BJ (cell line): ENCODE results near the gene STYK1. TPM values are rescaled to one million over a fixed set of nuclear protein-coding genes. Genes with fewer than 3 reads are reported as not detected.
"Not testable (repeated sequence)": the region's sequence is repeated elsewhere in the genome, so short reads cannot be mapped to it uniquely, and the experiment has no call there.

Experiments
- CTCF ChIA-PET: fragments of 350-600 bp; formaldehyde crosslinking; extraction: SDS; loops from one replicate; lab custom pipeline; 2021; ENCODE audit warnings: antibody characterized with exemption, inconsistent platforms; lab: Yijun Ruan, JAX
- POLR2A ChIA-PET: fragments of 300-600 bp; sonication (Branson Sonifier 250); formaldehyde crosslinking; extraction: SDS; loops from one replicate; lab custom pipeline; 2021; ENCODE audit warnings: antibody characterized with exemption; lab: Charles Lee
- DNase-seq: peaks from one replicate; pipeline ENCODE4 v3.0.0-alpha.2; 2011; ENCODE audit warnings: low read depth
- H3K27me3 ChIP-seq: 2 replicates; pipeline ENCODE4 v1.6.0; 2011; ENCODE audit warnings: low read length; ENCODE audit not compliant: control insufficient read depth, insufficient read depth
- H3K36me3 ChIP-seq: 2 replicates; pipeline ENCODE4 v1.5.1; 2011; ENCODE audit warnings: low read length; ENCODE audit not compliant: control insufficient read depth, insufficient read depth
- H3K4me3 ChIP-seq: 2 replicates; pipeline ENCODE4 v1.5.1; 2011; ENCODE audit warnings: low read depth, mild to moderate bottlenecking, control low read depth, low read length
- polyA plus RNA-seq: library from polyadenylated mRNA; depleted of rRNA; stranded (reverse); fragments of >200 nt; gene quantifications from 2 replicates; pipeline ENCODE4 v1.2.3, GENCODE V29; 2011; rRNA removed
- TF ChIP-seq, protein P1 (sequence below): IDR thresholded peaks from 2 replicates; pipeline ENCODE4 v1.5.1; 2011; ENCODE audit warnings: low read depth, mild to moderate bottlenecking, control low read depth, inconsistent platforms, low read length, moderate library complexity; ENCODE audit not compliant: insufficient read depth

Gene STYK1
- polyA plus RNA-seq, 1 experiment: 0.92 TPM

DNA sequence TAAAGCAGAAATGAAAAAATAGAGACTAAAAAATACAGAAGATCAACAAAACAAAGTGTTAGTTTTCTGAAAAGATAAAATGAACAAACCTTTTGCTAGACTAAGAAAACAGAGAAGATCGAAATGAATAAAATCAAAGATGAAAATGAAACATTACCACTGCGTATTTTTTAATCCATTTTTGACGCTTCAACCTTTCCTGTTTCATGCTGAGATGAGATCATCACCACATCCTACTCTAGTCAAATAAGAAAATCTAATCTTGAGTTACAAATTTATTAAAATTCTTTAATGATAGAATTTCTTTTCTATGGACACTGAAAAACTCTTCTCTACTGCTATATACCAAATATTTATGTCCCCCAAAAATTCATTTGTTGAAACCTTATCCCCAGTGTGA is 91.1 kb downstream of the STYK1 start:
- no peak for DNase-seq
- POLR2A ChIA-PET: no interaction called here
- CTCF ChIA-PET: interaction anchor here (1.8 kb wide), 1 partner anchor 168 kb away, joined by 4 read pairs; no protein-coding TSS in a partner anchor
- Histone ChIP-seq H3K4me3 (no peak overlapping the region), H3K36me3 (peaks cover 2% of the 10 kb centered on the region; the same call in 1 of the 2 replicates), H3K27me3 (no peaks in the 10 kb centered on the region)
- TF ChIP-seq, protein P1, sequence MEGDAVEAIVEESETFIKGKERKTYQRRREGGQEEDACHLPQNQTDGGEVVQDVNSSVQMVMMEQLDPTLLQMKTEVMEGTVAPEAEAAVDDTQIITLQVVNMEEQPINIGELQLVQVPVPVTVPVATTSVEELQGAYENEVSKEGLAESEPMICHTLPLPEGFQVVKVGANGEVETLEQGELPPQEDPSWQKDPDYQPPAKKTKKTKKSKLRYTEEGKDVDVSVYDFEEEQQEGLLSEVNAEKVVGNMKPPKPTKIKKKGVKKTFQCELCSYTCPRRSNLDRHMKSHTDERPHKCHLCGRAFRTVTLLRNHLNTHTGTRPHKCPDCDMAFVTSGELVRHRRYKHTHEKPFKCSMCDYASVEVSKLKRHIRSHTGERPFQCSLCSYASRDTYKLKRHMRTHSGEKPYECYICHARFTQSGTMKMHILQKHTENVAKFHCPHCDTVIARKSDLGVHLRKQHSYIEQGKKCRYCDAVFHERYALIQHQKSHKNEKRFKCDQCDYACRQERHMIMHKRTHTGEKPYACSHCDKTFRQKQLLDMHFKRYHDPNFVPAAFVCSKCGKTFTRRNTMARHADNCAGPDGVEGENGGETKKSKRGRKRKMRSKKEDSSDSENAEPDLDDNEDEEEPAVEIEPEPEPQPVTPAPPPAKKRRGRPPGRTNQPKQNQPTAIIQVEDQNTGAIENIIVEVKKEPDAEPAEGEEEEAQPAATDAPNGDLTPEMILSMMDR: no peak

DNA sequence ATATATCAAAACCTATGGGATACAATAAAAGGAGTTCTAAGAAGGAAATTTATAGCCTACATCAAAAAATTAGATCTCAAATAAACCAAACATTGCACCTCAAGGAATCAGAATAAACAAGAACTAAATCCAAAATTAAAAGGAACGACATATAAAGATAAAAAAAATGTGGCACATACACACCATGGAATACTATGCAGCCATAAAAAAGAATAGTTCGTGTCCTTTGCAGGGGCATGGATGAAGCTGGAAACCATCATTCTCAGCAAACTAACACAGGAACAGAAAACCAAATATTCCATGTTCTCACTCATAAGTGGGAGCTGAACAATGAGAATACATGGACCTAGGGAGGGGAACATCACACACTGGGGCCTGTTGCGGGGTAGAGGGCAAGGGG is 91.7 kb downstream of the STYK1 start:
- DNase-seq, H3K4me3 ChIP-seq, POLR2A ChIA-PET, H3K36me3 ChIP-seq, CTCF ChIA-PET, H3K27me3 ChIP-seq: not testable (repeated sequence)

DNA sequence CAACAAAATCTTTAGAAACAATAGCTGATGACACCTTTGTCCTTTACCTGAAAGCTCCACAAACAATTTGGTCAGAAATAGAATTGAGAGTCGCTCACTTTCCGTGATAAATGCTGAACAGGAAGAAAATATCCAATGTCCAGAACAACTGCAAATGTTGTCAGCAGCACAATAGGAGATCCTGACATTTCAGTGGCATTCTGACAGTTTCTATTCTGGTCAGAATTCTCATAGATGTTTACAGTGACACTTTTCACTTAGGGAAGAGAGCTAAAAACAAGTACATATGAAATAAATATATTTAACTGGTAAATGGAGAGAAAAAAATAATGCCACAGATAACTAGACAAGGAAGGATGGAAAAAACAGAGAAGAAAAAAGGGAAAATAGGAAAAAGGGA is 99.5 kb downstream of the STYK1 start:
- ChIA-PET POLR2A (no interaction called here), CTCF (interaction anchor here (0.9 kb wide), 1 partner anchor 360 kb away, joined by 3 read pairs; no protein-coding TSS in a partner anchor)
- no peak for DNase-seq
- Histone ChIP-seq H3K4me3 (no peak overlapping the region), H3K27me3 (no peaks in the 10 kb centered on the region), H3K36me3 (no peaks in the 10 kb centered on the region)
- TF ChIP-seq, protein P1: no peak

DNA sequence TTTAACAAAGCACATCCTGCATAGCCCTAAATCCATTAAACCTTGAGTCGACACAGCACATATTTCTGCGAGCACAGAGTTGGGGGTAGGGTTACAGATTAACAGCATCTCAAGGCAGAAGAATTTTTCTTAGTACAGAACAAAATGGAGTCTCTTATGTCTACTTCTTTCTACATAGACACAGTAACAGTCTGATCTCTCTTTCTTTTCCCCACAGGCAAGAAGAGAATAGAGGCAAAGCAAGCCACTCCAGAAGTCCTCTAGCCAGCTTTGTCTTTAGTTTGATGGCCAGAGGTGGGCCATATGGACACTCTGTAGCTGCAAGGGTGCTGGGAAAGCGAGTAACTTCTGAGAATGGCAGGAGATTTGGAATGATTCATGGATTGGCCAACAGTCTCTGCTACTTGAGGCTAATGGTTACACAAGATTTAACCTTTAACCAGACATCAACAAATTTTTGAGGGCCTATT is 101.8 kb downstream of the STYK1 start:
- POLR2A ChIA-PET, CTCF ChIA-PET, DNase-seq, H3K36me3 ChIP-seq, H3K4me3 ChIP-seq, H3K27me3 ChIP-seq: not testable (repeated sequence)

DNA sequence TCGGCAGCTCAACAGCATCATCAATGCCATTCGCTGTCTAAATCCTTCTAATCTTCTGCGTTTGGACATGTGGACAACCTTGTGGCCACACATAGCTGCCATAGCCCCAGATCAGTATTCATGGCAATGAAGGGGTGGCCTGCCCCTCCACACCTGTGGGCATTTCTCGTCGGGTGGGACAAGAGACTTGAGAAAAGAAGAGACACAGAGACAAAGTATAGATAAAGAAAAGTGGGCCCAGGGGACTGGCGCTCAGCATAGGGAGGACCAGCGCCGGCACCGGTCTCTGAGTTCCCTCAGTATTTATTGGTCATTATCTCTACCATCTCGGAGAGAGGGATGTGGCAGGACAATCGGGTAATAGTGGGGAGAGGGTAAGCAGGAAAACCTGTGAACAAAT is 102.7 kb downstream of the STYK1 start:
- CTCF ChIA-PET: interaction anchor here (1.1 kb wide), 1 partner anchor 9 kb away, joined by 5 read pairs; no protein-coding TSS in a partner anchor
- TF ChIP-seq, protein P1: no peak
- no peak overlapping the region for H3K4me3 ChIP-seq
- POLR2A ChIA-PET: no interaction called here
- DNase-seq: no peak
- no peaks in the 10 kb centered on the region for H3K27me3 ChIP-seq
- no peaks in the 10 kb centered on the region for H3K36me3 ChIP-seq

Other genes starting within 250 kb of the STYK1 start
- gene KLRC2, start 238.0 kb downstream of the STYK1 start, polyA plus RNA-seq: not detected in 2 replicates
- gene KLRC1, start 220.7 kb downstream of the STYK1 start, polyA plus RNA-seq: not detected in 2 replicates
- 0.65 and 0.66 TPM in 2 replicates for gene EIF2S3B, start 168.2 kb downstream of the STYK1 start, polyA plus RNA-seq
- gene MAGOHB, start 60.4 kb downstream of the STYK1 start, polyA plus RNA-seq: 10.0 and 24.6 TPM in 2 replicates
- 81.4 and 142 TPM in 2 replicates for gene YBX3, start 49.3 kb upstream of the STYK1 start, polyA plus RNA-seq
- not detected in 2 replicates for gene TAS2R7, start 128.6 kb upstream of the STYK1 start, polyA plus RNA-seq
- not detected in 2 replicates for gene TAS2R8, start 133.2 kb upstream of the STYK1 start, polyA plus RNA-seq
- gene TAS2R9, start 136.1 kb upstream of the STYK1 start, polyA plus RNA-seq: not detected in 2 replicates
- 0.07 and 0.17 TPM in 2 replicates for gene TAS2R10, start 152.3 kb upstream of the STYK1 start, polyA plus RNA-seq
- gene PRR4, start 175.4 kb upstream of the STYK1 start, polyA plus RNA-seq: 2.6 and 4.2 TPM in 2 replicates
- gene PRH1, start 210.2 kb upstream of the STYK1 start, polyA plus RNA-seq: 3.0 and 3.4 TPM in 2 replicates
- gene TAS2R13, start 235.5 kb upstream of the STYK1 start, polyA plus RNA-seq: 0.10 TPM in 1 of 2 replicates, not detected in the other